GM18519 (cell line): ENCODE data around the gene EHBP1.

Experiments used
- ATAC-seq: cut with Tn5 transposase; IDR thresholded peaks from one replicate; pipeline ENCODE4 v1.9.1; 2021; ENCODE audit warnings: mild to moderate bottlenecking, moderate library complexity; ENCODE audit not compliant: unreplicated experiment, low FRiP score

The EHBP1 gene

GRCh38 chr2:62934517-62934916 lies 229.0 kb downstream of the EHBP1 start:
- ATAC-seq = no peak

GRCh38 chr2:62938126-62938525 lies 232.6 kb downstream of the EHBP1 start:
- no peak for ATAC-seq

- ATAC-seq = no peak
These were observed 234.4 kb downstream of the EHBP1 start for GRCh38 chr2:62939735-62940491.

GRCh38 chr2:62940697-62941096 lies 235.2 kb downstream of the EHBP1 start:
- no peak for ATAC-seq

- ATAC-seq = no peak
These were observed 235.9 kb downstream of the EHBP1 start for GRCh38 chr2:62941413-62941812.

- no peak for ATAC-seq
These were observed 238.8 kb downstream of the EHBP1 start for GRCh38 chr2:62944362-62944761.

GRCh38 chr2:62947403-62947802 lies 241.9 kb downstream of the EHBP1 start:
- ATAC-seq = no peak

GRCh38 chr2:62956651-62957050 lies 251.1 kb downstream of the EHBP1 start:
- no peak for ATAC-seq

GRCh38 chr2:62958206-62958605 lies 252.7 kb downstream of the EHBP1 start:
- no peak for ATAC-seq

- no peak for ATAC-seq
These were observed 258.5 kb downstream of the EHBP1 start for GRCh38 chr2:62964050-62964449.

- ATAC-seq = no peak
These were observed 259.2 kb downstream of the EHBP1 start for GRCh38 chr2:62964671-62965070.

- no peak for ATAC-seq
These were observed 261.5 kb downstream of the EHBP1 start for GRCh38 chr2:62966991-62967390.

- ATAC-seq = no peak
These were observed 262.7 kb downstream of the EHBP1 start for GRCh38 chr2:62968168-62968567.

- no peak for ATAC-seq
These were observed 263.2 kb downstream of the EHBP1 start for GRCh38 chr2:62968668-62969067.

- no peak for ATAC-seq
These were observed 266.4 kb downstream of the EHBP1 start for GRCh38 chr2:62971936-62972335.

- ATAC-seq = no peak
These were observed 267.1 kb downstream of the EHBP1 start for GRCh38 chr2:62972601-62973000.

- ATAC-seq = no peak
These were observed 269.5 kb downstream of the EHBP1 start for GRCh38 chr2:62974999-62975398.

- ATAC-seq = no peak
These were observed 286.1 kb downstream of the EHBP1 start for GRCh38 chr2:62991605-62992004.

GRCh38 chr2:62992561-62992960 lies 287.0 kb downstream of the EHBP1 start:
- no peak for ATAC-seq

GRCh38 chr2:62994206-62994605 lies 288.7 kb downstream of the EHBP1 start:
- no peak for ATAC-seq

- no peak for ATAC-seq
These were observed 291.1 kb downstream of the EHBP1 start for GRCh38 chr2:62996534-62997186.

GRCh38 chr2:62998949-62999348 lies 293.4 kb downstream of the EHBP1 start:
- ATAC-seq = no peak
